B cell (primary cell): ENCODE measurements around the gene ATP11C.

Experiments
- EZH2 ChIP-seq: IDR thresholded peaks from 2 replicates; pipeline ENCODE4 v1.6.1; 2012; ENCODE audit warnings: borderline replicate concordance, low read depth, mild to moderate bottlenecking, moderate library complexity, low read length; ENCODE audit not compliant: insufficient read depth, poor library complexity, severe bottlenecking
- TF ChIP-seq, protein P1 (sequence below): fragments of 200-600 bp; IDR thresholded peaks from one replicate; pipeline ENCODE4 v1.8.0; 2022; ENCODE audit warnings: antibody characterized with exemption, mild to moderate bottlenecking

- TF ChIP-seq, protein P1, sequence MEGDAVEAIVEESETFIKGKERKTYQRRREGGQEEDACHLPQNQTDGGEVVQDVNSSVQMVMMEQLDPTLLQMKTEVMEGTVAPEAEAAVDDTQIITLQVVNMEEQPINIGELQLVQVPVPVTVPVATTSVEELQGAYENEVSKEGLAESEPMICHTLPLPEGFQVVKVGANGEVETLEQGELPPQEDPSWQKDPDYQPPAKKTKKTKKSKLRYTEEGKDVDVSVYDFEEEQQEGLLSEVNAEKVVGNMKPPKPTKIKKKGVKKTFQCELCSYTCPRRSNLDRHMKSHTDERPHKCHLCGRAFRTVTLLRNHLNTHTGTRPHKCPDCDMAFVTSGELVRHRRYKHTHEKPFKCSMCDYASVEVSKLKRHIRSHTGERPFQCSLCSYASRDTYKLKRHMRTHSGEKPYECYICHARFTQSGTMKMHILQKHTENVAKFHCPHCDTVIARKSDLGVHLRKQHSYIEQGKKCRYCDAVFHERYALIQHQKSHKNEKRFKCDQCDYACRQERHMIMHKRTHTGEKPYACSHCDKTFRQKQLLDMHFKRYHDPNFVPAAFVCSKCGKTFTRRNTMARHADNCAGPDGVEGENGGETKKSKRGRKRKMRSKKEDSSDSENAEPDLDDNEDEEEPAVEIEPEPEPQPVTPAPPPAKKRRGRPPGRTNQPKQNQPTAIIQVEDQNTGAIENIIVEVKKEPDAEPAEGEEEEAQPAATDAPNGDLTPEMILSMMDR = no peak
- TF ChIP-seq EZH2 = no peak
These were observed 27.1 kb downstream of the ATP11C start for GRCh38 chrX:139905743-139906142.
